ENCODE results near the gene ETV7.
"Not testable (repeated sequence)": the region's sequence is repeated elsewhere in the genome, so short reads cannot be mapped to it uniquely, and the experiment has no call there.

The ETV7 gene

DNA sequence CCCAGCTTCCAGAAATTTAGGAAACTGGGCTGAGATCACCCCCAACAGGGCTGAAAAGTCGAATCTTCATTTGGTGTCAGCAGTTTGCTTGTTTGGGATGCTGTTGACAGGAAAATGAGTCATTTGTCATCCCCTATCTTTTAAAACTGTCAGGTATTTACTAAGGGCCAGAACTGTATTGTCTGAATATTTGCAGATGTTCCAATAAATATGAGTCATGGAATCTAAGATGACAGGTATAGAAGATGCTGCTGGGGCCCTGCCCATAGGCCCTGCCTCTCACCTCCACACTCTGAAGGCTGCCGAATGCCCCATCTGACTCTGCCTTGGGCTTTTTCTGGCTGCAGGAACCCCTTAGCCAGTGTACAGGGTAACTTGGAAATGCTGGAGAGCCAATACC is 3.9 kb downstream of the ETV7 start:
- no peak for DNase-seq (ENCODE audit: low read depth)

DNA sequence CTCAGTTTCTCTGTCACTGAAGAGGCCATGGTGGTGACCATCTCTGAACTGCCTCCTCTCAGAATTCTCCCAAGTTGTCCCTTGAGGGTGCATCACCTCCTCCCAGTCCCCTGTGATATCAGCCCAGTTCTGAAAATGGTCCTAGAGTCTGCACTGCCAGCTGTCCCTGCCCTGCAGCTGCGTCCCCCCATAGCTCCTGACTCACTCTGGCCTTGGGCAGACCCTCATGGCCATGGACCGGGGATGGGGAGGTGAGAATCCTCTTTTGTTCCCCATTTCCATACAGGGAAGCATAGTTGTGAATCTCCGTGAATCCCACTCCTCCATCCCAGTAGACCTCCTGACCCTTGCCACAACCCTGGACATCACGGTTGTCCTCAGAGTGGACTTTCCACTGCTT is 4.5 kb downstream of the ETV7 start:
- no peak for DNase-seq (ENCODE audit: low read depth)

DNA sequence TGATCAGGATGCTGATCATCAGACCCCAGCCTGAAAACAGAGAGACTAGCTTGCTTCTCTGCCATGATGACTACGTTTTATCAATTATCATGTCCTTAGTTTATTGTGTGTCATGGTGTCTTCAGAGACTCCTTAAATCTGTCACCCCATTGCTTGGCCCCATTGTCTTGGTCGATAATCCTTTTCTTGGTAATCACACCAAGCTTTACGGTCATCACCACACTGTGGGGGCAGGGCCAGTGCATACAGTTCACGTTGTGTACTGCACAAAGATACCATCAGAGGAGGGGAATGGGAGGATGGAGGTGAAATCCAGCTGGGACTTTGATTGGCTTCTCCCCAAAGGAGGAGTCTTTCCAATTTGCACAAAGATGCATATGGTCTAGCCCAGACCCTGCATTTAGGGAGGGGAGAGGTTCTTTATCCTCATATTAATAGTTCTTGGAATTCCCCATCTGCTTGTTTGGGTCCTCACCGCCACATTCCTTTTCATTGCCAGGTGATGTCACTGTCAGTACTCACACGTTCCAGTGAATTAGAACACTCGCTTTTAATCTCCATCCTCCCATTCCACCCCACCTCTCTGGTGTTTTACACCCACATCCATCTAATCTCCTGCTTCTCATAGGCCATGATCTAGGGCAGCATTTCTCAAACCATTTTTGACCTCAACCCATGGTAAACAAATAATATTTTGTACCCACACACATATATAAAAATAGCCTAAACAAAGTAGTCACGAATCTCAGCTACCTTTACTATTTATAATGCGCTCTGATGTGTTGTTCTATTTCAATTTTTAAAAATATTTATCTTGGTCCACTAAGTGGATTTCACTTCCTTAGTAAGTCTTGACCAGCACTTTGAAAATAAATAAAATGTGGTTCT is 5.7 kb downstream of the ETV7 start:
- DNase-seq (ENCODE audit: low read depth): no peak

DNA sequence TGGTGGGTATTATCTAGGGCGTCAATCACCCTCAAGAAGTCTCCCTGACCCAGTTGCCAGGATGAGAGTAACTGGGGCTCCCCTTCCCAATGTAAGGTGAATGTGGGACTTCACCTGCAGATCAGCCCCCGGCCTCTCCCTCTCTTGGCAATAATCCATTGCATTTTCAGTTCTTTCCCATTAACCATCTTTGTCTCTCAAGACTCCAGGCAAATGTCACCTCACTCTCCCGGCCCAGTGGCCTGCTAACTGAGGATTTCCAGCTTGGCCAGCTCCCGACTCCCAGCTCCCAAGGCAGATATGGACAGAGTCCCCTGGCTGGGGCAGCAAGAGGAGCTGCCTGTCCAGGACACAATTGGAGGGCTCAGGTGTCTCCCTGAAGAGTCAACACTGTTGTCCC is 7.3 kb downstream of the ETV7 start:
- DNase-seq (ENCODE audit: low read depth): no peak

DNA sequence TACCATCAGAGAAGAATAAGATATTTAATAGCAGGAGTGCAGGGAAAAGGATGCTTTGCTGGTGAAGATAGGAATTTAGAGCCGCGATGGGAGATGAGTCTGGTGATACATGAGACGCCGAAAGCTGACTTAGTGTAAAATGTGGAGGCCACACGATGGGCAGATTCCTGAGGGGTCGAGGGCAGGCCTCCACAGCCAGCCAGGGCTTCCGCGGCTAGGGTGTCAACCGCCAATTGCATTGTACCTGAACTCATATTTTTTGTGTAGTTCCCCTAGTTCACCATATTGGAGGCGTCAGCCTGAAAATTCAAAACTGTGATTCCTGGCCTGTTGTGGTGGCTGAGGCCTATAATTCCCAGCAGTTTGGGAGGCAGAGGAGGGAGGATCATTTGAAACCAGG is 8.5 kb downstream of the ETV7 start:
- no peak for DNase-seq (ENCODE audit: low read depth)

DNA sequence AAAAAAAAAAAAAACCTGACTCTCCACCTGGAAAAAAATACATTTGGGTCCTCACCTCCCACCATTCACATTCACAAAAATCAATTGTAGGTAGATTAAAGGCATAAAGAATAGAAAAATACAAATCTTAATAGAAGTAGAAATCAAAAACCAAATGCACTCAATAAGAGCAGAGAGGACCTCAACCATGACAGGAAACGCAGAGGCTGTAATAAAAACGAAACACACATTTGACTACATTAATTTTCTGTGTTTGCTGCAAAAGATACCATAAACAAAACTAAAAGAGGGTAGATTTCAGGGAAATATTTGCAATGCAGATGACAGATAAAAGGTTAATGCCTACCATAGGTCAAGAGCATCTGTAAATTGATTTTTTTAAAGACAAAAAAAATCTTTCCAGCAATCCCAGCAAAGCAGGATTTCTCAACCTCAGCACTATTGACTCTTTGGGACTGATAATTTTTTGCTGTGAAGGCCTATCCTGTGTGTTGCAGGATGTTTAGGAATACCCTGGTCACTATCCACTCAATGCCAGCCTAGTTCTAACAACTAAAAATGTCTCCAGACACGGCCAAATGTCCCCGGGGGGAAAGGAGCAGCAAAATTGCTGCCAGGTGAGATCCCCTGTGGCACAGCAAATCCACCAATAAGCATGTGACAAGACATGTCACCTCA is 9.1 kb downstream of the ETV7 start:
- no peak for DNase-seq (ENCODE audit: low read depth)

DNA sequence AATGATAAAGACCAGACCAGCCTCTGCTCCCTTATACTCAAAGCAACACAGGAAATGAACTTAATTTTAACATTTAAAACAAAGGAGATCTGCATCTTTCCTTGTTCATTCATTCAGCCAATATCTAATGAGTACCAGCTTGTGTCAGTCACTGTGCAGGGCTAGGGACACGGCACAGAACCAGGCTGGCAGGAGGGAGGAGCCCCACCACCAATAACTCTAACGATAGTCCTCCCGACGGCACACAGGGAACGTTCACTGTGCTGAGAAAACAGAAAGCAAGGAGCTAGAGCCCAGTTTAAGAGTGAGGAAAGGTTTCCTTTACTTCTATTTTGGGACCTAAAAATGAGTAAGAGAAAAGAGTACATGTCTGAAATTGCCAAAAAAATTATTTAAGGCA is 9.9 kb downstream of the ETV7 start:
- no peak for DNase-seq (ENCODE audit: low read depth)

DNA sequence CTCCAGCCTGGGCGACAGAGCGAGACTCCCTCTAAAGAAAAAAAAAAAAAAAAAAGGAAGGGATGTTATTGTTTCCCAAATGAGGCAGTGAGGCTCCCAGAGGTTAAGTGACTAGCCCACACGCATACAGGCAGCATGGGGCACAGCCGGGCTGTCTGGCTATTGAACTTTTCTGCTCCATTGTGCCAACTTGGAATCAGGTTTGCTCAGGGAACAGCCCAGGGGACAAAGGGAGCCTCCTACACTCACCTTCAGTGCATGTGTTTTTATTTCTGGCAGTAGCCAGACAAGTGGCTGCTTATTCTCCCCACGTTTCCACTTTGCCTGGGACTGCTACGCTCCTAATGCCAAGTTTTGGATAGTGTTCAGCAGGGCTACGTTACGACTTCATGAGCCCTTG is 10.7 kb downstream of the ETV7 start:
- DNase-seq (ENCODE audit: low read depth): no peak

DNA sequence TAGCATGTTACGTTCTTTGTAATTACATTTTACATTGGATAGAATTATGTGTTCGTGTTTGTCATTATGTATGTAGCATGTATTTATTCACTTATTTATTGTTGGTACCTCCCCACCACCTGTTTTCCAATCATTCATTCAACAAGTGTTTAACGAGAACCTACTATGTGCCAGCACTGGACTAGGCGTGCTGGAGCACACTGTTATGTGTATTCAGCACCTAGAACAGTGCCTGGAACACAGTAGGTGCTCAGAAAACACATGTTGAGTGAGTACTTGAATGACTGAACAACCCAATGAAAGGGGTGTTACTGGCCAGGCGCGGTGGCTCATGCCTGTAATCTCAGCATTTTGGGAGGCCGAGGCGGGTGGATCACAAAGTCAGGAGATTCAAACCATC is 11.3 kb downstream of the ETV7 start:
- DNase-seq (ENCODE audit: low read depth): no peak

DNA sequence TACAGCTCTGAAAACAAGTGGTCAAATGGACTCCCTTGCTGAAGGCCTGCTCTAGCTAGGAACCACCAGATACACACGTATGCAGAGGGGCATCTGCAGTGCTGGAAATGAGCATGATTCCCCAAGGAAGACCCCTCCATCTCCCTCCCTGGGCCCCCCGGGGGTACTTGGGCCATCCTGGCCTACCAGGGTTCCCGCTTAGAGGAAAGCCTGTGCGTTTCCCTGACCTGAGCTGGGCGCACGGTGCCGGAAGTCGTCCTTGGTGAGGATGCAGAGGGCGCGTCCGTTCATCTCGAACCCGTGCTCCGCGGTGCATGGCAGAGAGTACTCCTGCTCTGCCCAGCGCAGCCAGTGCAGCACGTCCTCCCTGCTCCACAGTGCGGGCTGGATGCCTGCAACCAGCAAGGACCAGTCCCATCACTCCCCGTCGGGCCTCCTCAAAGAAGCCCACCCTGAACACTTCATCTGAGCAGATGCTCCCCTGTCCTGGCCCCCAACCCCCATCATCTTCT is 11.8 kb downstream of the ETV7 start:
- no peak for DNase-seq (ENCODE audit: low read depth)

DNA sequence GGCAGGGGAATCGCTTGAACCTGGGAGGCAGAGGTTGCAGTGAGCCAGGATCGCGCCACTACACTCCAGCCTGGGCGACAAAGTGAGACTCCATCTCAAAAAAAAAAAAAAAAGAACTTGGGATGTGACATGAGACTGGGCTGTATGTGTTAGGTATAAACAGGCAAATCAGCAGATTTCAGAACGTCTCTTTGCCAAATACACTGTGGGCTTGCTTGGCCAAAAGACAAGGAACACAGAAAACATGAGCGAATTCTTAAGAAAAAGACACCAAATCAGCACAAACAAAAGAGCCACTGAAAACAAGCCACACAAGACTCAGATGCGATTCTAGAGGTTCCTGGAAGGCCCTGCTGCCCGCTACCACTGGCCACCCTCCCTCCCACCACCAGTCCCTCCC is 12.5 kb downstream of the ETV7 start:
- DNase-seq (ENCODE audit: low read depth): peak; percentile 8

DNA sequence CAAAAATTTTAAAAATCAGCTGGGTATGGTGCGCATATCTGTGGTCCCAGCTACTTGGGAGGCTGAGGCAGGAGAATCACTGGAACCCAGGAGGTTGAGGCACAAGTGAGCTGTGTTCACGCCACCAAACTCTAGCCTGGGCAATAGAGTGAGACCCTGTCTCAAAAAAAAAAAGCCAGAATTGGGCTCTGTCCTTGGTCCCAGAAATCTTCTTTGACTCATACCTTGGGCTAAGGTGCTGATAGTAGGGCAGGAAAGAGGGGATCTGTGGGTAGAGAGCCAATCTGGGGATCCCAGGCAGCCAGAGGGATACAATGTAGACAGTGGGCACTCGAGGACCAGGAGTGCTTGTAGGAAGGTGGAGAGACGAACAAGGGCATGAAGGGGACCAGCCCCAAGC is 13.3 kb downstream of the ETV7 start:
- no peak for DNase-seq (ENCODE audit: low read depth)

DNA sequence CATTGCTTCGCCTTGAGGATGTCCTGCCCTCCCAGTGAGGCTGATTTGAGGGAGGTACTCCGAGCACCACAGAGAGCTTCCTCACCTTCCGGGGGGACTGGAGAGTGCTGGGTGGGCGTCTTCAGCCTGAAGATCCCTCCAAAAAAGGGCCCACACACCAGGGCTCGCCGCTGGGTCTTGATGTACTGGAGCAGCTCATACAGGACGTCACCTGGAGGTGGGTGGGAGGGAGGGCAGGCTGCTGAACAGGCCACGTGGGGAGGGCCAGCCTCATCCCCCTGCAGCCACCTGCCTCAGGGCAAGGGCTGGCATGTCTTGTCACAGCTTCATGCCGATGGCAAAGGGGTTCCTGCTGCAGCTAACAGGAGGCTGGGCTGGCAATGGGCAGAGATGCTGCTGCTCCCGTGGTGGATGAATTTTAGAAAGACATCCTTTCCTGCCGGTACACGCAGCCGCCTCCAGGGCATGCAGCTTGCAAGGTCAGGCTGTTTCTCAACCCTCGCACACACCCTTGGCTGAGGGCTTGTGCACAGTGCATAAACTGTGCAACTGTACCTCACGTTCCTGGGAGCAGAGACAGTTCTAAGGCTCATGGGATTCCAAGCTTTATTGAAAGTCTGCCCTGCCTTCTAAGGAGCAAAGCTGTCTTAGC is 14.0 kb downstream of the ETV7 start:
- no peak for DNase-seq (ENCODE audit: low read depth)

DNA sequence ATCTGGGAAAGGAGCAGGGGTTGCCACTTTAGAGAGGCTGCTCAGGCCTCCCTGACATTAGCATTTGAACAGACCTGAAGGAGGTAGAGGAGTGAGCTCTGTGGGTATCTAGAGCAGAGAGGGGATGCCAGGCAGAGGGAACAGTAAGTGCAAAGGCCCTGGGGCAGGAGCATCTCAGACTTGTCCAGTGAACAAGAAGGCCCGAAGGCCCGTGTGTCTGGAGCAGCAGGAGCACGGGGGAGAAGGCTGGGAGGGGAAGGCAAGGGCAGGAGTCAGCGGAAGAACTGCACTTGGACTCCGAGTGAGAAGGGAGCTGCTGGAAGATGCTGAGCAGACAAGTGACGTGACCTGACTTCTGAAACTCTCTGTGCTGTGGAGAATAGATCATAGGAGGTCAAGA is 15.4 kb downstream of the ETV7 start:
- no peak for DNase-seq (ENCODE audit: low read depth)

DNA sequence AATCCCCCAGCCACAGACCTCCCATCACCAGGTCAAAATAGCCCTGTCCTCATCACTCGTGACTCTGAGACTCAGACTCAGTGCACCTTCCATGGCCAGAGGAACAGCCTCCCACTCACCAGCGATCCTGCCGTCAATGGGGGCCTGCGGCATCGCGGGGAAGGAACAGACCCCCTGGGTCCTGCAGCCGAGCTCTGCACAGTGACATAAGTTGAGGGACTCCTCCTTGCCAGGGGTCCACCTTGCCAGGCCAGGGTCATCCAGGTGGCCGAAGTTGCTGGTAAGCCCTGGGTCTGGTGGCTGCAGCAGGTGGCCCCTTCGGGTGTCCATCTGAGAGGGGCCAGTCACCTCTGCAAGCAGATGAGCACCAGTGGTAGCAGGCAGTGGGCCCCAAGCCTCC is 16.3 kb downstream of the ETV7 start:
- DNase-seq (ENCODE audit: low read depth): no peak

DNA sequence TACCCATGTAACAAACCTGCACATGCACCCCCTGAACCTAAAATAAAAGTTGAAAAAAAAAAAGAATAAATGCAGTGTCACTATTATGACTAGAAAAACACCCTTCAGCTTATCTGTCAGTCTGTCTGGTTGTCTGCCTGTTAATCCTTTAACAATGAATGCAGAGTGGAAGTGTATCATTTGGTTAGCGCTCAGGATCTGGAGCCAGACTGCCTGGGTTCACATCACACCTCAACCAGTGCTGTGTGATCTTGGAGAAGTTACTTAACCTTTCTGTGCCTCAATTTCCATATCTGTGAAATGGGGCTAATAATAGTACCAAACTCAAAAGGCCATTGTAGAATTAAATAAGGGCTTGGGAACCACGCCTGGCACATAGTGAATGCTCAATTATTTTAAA is 16.8 kb downstream of the ETV7 start:
- no peak for DNase-seq (ENCODE audit: low read depth)

DNA sequence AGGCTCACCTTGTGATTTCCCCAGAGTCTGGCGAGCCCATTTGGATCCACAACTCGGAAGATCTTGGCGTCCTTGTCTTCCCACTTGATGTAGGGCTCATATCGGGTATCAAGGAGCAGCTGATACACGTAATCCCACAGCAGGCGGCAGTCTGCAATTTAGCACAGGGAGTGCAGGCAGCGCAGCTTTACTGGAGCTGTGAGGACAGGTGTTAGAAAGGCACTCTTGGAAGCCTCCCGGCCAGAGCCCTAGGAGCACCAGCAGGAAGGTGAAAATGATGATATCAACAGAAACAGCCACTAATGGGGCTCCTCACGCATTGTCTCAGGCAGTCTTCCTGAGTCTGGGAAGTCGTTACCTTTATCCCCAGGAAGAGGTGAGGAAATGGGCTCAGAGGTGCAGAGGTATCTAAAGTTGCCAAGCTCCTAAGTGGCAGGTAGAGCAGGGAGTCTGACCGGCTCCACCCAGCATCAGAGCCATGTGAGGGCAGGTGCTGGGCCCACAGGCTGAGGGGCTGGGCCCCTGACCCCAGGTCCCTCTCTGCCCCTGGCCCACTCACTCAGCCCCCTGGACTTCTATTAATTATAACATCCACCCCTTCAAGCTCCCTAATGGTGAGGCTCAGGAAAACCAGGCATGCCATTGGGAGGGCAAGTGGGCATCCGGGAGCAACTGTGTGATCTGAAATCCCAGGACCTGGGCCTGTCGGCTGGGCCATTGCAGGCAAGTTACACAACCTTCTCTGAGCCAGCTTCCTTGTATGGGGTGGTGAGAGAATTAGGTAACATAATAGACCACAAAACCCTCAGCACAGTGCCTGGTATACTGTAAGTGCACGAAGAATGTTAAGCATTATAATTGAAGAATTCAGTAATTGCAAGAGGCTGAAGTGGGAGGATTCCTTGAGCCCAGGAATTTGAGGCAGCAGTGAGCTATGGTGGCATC is 18.3 kb downstream of the ETV7 start:
- DNase-seq (ENCODE audit: low read depth): peak; percentile 71

DNA sequence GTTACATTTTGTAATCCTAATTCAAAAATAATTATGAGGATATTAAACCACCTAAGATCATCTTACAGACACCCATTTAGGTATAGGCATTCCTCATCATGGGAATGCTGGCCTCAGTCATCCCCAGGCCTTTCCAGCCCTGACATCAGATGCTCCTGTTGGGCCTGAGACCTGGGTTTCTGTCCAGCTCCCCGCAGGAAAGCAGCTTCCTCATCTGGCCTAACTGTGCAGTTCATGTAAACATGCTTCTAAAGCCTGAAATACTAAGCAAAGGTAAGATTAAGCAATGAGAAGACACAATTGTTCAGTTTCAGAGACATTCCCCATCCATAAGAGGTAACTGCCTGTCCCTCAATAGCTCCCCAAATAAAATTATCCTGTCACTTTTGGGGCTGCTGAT is 19.0 kb downstream of the ETV7 start:
- DNase-seq (ENCODE audit: low read depth): no peak

DNA sequence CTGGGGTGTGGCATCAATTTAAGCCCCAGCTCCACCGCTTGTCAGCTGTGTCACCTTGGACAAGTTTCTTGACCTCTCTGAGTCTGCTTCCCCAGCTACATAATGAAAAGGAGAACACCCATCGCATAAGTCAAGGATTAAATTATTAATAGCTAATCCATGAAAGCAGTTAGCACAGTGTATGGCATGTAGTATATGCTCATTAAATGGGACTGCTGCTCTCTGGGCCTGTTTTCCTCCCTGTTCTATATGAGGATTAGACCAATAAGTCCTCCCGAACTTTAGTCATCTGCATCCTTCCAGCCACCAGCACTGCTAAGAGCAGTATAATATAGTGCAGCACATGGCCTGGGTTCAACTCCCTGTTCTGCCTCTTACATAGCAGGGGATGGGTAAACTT is 19.7 kb downstream of the ETV7 start:
- DNase-seq (ENCODE audit: low read depth): no peak

DNA sequence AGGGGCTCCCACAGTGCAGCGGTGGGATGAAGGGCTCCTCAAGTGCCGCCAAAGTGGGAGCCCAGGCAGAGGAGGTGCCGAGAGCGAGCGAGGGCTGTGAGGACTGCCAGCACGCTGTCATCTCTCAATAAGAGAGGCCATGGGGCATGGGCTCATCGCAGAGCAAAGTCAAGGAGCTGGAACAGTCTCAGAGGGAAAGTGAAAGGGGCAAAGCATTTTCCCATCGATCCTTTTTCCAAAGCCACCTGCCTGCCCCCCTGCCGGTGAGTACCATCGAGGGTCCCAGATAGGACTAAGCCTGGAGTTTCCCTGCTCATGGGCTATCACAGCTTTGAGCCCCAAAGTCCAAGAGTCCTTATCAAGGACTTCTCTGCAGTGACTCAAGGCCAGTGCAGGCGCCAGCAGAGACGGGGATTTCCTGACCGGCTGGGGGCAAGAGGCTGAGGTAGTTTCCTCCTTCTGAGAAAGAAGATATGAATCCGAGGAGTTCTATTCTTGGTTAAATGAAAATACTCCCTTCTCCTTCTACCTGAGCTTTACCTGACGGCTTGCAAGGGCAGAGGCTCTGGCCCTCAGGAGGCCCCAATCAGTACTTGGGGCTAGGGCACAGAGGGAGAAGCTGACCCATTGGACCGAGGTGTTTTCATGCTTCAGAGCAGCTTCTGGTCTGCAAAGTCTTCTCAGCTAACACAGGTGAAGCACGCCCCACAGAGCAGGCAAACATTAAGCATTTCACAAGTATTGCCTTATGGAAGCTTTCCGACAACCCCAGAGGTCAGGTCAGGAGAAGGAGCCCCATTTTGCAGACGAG is 22.6 kb downstream of the ETV7 start:
- DNase-seq (ENCODE audit: low read depth): no peak

DNA sequence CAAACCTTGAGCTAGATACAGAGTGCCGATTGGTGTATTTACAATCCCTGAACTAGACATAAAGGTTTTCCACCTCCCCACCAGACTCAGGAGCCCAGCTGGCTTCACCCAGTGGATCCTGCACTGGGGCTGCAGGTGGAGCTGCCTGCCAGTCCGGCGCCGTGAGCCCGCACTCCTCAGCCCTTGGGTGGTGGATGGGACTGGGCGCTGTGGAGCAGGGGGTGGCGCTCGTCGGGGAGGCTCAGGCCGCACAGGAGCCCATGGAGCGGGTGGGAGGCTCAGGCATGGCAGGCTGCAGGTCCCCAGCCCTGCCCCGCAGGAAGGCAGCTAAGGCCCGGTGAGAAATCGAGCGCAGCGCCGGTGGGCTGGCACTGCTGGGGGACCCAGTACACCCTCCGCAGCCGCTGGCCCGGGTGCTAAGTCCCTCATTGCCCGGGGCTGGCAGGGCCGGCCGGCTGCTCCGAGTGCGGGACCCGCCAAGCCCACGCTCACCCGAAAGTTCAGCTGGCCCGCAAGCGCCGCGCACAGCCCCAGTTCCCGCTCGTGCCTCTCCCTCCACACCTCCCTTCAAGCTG is 23.3 kb downstream of the ETV7 start:
- not testable (repeated sequence) for DNase-seq (ENCODE audit: low read depth)

Data from stromal cell of bone marrow (primary cell).